Psoas muscle (tissue), 8 donors: Measurements from ENCODE around the gene ICOS. TPM values are rescaled to one million over a fixed set of nuclear protein-coding genes. Genes with fewer than 3 reads are reported as not detected.

Experiments used
- ATAC-seq, 4 donors: fragments of 200-7000 bp; cut with Tn5 transposase; one replicate each; pipeline ENCODE4 v1.9.1; 2020; ENCODE audit warnings: moderate library complexity in 3 of 4, mild to moderate bottlenecking in 2 of 4
- DNase-seq, 2 donors: peaks; one replicate each; pipeline ENCODE4 v3.0.0-alpha.2; 2020
- H3K27ac ChIP-seq: fragments of 200-600 bp; one replicate; pipeline ENCODE4 v1.8.0; 2022
- H3K27me3 ChIP-seq, 3 donors: fragments of 200-600 bp in 1 of 3; one replicate each; pipeline versions ENCODE4 v1.6.1 to v1.8.0; 2013 to 2022; ENCODE audit warnings: low read length in 2 of 3, mild to moderate bottlenecking in 2 of 3, moderate library complexity in 1 of 3; ENCODE audit not compliant: insufficient read depth in 3 of 3
- H3K36me3 ChIP-seq, 2 donors: fragments of 200-600 bp in 1 of 2; one replicate each; pipeline versions ENCODE4 v1.6.1 to v1.8.0; 2013 to 2022; ENCODE audit warnings: low read depth in 1 of 2, mild to moderate bottlenecking in 1 of 2, moderate library complexity in 1 of 2; ENCODE audit not compliant: insufficient read depth in 1 of 2
- H3K4me1 ChIP-seq: fragments of 200-600 bp; one replicate; pipeline ENCODE4 v1.8.0; 2022
- H3K4me3 ChIP-seq: fragments of 200-600 bp; one replicate; pipeline ENCODE4 v1.8.0; 2022; ENCODE audit warnings: mild to moderate bottlenecking
- H3K9me3 ChIP-seq: fragments of 200-600 bp; one replicate; pipeline ENCODE4 v1.8.0; 2022
- WGBS, 3 donors: extraction: QIAGEN DNeasy Blood & Tissue Kit; methylation state at CpG; one replicate each; pipeline versions ENCODE4 v1.1.6 to v1.1.7; 2013; 5-methylcytosine and 5-hydroxymethylcytosine counted together
- intact Hi-C, 2 donors: fragments of 100-400 bp; cut with DNase I; formaldehyde crosslinking; loops; one replicate each; pipeline versions ENCODE4 v1.11.0 to v1.14.2; 2022
- polyA plus RNA-seq, 3 donors: library from polyadenylated mRNA; stranded (reverse); fragments of 200-250 nt; gene quantifications; one replicate each; pipeline ENCODE4 v1.2.3, GENCODE V29; 2013
- total RNA-seq, 4 donors: library from RNA; stranded (reverse); fragmentation: NEBNext Ultra II Directional in 2 of 4; extraction: Animal tissue kit (Norgen Biotek cat#: 25700) in 2 of 4; gene quantifications; one replicate each; pipeline versions ENCODE4 v1.2.1 to v1.2.4, GENCODE V29; 2021 to 2023
- TF ChIP-seq, protein P1 (sequence below): fragments of 200-600 bp; IDR thresholded peaks from one replicate; pipeline ENCODE4 v1.8.0; 2022; ENCODE audit warnings: antibody characterized with exemption
- donor health status: healthy with polysubstance abuse.
- donor health status: DM: no; HTN: no; CAD: no; lungs with moderate emphysema.
- donor health status: Bipolar disorder and iron deficiency.
- donor health status: healthy.
- donor health status: DM: yes; HTN: yes; CAD: no.
- donor health status: DM: no; HTN: no; CAD: no.
- donor health status: DM: no; HTN: no; CAD: no.
- donor health status: DM: yes; HTN: yes; CAD: no.

Gene ICOS
- total and polyA plus RNA-seq, 7 donors = 0.03 TPM; not detected in 6

DNA sequence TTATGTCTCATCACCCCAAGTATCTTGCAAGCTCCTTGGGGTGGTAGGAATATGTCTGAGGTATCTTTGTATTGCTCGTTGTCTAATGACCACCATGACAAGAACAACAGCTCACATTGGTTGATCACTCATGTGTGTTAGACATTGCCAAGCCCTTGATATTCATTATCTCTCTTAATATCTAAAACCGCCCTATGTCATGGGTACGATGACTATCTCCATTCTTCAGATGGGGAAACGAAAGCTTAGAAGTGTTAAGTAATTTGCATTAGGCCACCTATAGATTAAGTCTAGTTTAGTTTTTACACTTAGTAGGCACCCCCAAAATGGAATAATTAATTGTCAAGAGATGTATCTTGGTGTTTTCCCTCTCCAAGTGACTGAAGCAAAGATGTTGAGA lies 57.0 kb downstream of the ICOS start:
- no peaks in the 10 kb centered on the region for H3K9me3 ChIP-seq

DNA sequence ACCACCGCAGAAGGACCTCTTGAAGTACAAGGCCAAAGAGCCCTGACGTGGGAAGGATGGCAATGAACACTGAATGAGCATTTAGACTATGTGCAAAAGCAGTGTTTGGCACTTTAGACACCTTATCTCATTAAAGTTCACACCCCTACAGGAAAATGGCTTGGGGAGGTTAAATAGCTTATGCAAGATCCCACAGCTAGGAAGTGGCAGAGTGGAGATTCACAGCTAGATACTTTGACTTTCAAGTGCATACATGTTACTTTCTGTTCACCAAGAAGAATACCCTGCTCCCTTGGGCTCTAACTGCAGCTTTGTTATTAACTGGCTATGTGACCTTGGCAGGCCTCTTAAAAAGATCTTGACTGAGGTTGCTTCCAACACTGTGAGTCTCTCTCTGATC lies 58.2 kb downstream of the ICOS start:
- Histone ChIP-seq H3K9me3 (no peaks in the 10 kb centered on the region), H3K27ac (no peak overlapping the region), H3K36me3 (no peaks in the 10 kb centered on the region), H3K4me3 (no peak overlapping the region), H3K27me3 (no peaks in the 10 kb centered on the region), H3K4me1 (no peaks in the 10 kb centered on the region)
- intact Hi-C loops = no loop called here
- DNase-seq (no peak), ATAC-seq (no peak)
- 89 to 98% (median 93%) methylated on average over 2 of the region's 2 CpGs for WGBS, 3 donors
- TF ChIP-seq, protein P1, sequence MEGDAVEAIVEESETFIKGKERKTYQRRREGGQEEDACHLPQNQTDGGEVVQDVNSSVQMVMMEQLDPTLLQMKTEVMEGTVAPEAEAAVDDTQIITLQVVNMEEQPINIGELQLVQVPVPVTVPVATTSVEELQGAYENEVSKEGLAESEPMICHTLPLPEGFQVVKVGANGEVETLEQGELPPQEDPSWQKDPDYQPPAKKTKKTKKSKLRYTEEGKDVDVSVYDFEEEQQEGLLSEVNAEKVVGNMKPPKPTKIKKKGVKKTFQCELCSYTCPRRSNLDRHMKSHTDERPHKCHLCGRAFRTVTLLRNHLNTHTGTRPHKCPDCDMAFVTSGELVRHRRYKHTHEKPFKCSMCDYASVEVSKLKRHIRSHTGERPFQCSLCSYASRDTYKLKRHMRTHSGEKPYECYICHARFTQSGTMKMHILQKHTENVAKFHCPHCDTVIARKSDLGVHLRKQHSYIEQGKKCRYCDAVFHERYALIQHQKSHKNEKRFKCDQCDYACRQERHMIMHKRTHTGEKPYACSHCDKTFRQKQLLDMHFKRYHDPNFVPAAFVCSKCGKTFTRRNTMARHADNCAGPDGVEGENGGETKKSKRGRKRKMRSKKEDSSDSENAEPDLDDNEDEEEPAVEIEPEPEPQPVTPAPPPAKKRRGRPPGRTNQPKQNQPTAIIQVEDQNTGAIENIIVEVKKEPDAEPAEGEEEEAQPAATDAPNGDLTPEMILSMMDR = no peak

More for the DNA sequence above, 57.0 kb downstream of the ICOS start:
- no peaks in the 10 kb centered on the region for H3K4me1 ChIP-seq
- no peak for DNase-seq
- no peak overlapping the region for H3K4me3 ChIP-seq
- no peaks in the 10 kb centered on the region for H3K36me3 ChIP-seq
- TF ChIP-seq, protein P1 = no peak
- no peak for ATAC-seq
- WGBS, 3 donors = 95 to 97% (median 96%) methylated on average over 4 of the region's 4 CpGs
- H3K27me3 ChIP-seq = no peaks in the 10 kb centered on the region
- intact Hi-C loops = no loop called here
- H3K27ac ChIP-seq = no peak overlapping the region

DNA sequence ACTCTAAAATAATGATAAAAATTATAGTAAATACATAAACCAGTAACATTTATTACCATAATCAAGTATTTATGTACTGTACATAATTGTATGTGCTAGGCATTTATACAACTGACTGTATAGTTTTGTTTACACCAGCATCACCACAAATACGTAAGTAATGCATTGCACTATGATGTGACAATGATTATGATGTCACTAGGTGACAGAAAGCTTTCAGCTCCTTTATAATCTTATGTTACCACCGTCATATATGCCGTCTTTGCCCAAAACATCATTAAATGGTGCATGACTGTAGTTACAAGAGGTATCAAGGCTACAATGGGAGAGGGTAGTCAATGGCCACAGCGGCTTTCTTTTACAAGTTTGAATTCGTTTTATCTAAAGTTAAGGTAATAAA lies 60.1 kb downstream of the ICOS start:
- ATAC-seq (no peak), DNase-seq (no peak)
- WGBS, 3 donors = 82 to 84% (median 84%) methylated on average over 5 of the region's 5 CpGs
- TF ChIP-seq, protein P1 = no peak
- H3K36me3 ChIP-seq = no peaks in the 10 kb centered on the region
- H3K9me3 ChIP-seq = no peaks in the 10 kb centered on the region
- no peaks in the 10 kb centered on the region for H3K27me3 ChIP-seq
- H3K4me1 ChIP-seq = no peaks in the 10 kb centered on the region
- intact Hi-C loops = no loop called here
- no peak overlapping the region for H3K4me3 ChIP-seq
- no peak overlapping the region for H3K27ac ChIP-seq

DNA sequence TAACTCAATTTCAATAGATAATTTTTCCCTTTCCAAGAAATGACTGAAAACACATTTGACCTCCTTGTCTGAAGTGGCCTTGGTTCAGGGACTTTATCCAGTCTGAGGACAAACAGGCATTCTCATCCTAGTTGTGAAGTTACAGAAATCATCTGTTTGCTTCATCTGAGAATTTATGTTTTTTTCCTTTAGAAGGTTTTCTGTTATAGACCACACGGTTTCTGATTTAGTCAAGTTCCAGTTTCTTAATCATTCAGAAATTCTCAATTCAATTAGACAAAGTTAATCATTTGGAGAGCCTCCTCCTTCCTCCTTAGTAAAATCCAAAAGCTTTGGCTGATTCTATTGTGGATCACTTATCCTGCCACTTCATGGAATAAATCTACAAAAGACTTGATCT lies 60.9 kb downstream of the ICOS start:
- TF ChIP-seq, protein P1 = no peak
- no peak for ATAC-seq
- intact Hi-C loops = no loop called here
- no peak overlapping the region for H3K27ac ChIP-seq
- no peaks in the 10 kb centered on the region for H3K36me3 ChIP-seq
- no peaks in the 10 kb centered on the region for H3K4me1 ChIP-seq
- H3K9me3 ChIP-seq = no peaks in the 10 kb centered on the region
- no peak overlapping the region for H3K4me3 ChIP-seq
- DNase-seq = no peak
- no peaks in the 10 kb centered on the region for H3K27me3 ChIP-seq
- WGBS, 3 donors = 48 to 67% (median 56%) methylated on average over 1 of the region's 1 CpG

DNA sequence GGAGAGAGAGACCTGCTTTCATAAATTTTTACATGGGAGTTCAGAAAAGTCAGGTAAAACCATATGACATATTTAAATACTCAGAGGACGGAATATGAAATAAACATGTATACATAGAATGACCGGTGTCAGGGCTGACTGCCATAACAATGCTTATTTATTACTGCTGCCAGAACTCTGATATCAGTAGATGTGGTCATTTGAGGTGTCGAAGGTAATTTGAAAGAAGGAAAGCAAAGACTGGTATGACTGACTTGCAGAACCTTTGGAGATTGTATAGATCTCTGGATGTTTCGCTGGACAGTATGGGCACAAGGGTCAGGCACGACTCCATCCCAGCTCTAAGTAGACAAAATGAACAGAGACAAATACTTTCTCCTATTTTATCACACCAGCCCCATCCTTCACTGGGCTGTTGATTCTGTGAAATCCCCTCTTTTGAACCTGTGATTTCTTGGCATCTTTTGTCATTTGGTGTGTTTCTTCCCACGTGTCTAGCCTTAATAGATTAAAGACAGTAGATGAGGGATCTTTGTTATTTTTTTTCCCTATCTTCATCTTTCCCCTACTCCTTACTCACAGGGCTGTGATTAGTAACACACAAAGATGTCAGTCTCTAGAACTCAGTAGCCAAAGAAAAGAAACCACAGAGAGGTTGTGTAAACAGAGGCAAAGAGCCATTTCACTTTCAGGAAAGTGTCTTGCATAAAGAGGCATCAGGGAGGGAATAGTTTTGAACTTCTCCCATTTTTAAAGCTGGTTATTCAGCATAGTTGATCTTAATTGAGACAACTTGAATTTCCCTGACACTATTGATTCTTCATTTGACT lies 61.6 kb downstream of the ICOS start:
- WGBS, 3 donors = 83 to 84% (median 84%) methylated on average over 6 of the region's 6 CpGs
- DNase-seq (no peak), ATAC-seq (no peak)
- Histone ChIP-seq H3K27ac (no peak overlapping the region), H3K27me3 (no peaks in the 10 kb centered on the region), H3K4me3 (no peak overlapping the region), H3K36me3 (no peaks in the 10 kb centered on the region), H3K9me3 (no peaks in the 10 kb centered on the region), H3K4me1 (no peaks in the 10 kb centered on the region)
- TF ChIP-seq, protein P1 = no peak
- intact Hi-C loops = no loop called here
